A549 treated with ZK216348 at 1 μM for 4 hours (cell line): Measurements from ENCODE around the gene TENT4B. TPM values are rescaled to one million over a fixed set of nuclear protein-coding genes. Genes with fewer than 3 reads are reported as not detected.

Experiments used
- total RNA-seq: library from RNA; stranded (reverse); fragments of 200-300 nt; extraction: Qiagen RNA extraction; gene quantifications from 5 replicates; pipeline ENCODE4 v1.2.3, GENCODE V29; 2022; ENCODE audit warnings: low read depth

The TENT4B gene
- total RNA-seq, result 8.6 to 15.3 TPM (median 11.1 TPM) in 5 replicates

DNA sequence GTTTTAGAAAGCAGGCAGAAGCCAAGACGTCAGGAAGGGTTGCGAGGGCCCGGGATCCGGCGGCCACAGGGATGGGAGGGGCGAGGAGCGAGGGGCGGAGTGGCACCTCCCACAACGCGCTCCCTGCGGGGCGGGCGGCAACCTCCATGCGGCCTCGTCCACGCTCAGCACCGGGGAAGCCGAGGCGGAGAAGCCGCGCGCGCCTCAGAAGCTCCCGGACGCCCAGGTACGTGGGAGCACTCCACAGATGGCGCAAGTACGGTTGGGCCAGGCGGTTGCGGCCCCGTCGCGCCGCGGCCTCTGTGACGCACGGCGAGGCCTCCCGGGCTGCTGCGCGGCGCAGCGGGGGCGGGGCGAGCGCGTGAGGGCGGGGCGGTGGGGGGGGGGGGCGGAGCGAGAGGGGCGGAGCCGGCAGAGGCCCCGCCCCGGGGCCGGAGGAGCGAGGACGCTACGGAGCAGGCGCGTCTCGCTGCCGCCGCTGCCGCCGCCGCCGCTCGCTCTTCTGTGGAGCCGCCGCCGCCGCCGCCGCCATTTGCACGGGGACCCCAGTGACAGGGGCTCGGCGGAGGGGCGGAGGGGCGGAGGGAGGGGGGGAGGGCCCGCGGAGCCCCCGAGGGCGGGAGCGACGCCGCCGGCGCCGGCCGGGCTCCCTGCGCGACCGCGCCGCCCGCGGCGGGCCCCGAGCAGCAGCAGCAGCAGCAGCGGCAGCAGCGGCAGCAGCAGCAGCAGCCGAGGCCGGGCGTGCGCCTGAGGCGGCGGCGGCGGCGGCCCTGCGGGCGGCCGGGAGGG lies at the start of gene TENT4B:
Gene TENT4B, plus strand, starts transcription at position 500 of the 789 bp plus-strand sequence. CDS start 316 bp downstream, outside the sequence.

DNA sequence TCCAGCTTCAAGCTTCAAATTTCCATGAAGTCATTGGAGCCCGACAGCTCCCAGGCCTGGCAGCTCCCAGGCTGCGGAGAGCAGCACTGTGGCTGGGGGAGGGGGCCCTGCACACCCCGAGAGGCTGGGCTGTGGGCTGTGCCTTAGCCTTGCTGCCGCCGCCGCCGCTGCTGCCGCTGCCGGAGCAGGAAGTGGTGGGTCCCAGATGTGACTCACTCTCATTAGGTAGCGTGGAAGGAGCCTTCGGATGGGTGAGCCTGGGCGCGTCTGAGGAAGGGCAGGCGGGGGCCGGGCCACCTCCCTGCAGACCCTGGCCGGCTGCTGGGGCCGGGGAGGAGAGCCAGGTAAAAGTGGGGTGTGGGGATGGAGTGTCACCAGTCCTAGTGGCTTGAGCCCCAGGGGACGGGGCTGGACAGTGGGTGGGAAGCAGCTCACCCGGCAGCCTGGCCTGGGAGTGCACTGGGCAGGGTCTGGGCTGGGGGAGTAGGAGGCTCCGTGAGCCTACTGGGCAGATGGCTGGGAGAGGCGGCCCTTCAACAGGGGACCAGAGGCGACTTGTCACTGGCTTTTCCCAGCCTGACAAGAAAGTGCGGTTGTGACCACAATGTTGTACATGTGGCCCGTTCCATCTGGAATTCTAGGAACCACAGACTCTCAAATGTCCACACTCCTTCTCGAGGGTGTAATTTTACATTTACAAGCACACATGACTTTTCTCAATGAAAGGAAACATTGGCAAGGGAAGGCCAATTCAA lies 113.4 kb downstream of the TENT4B start, which contains the start of gene ADCY7:
Gene ADCY7, plus strand, starts transcription at position 215 of the 755 bp plus-strand sequence. CDS start 21,629 bp downstream, outside the sequence.

Other genes with a start within 250 kb of the TENT4B start
- 11.0 to 23.6 TPM (median 20.2 TPM) in 5 replicates for gene CNEP1R1, start 128.1 kb upstream of the TENT4B start, total RNA-seq
- gene HEATR3, start 87.3 kb upstream of the TENT4B start, total RNA-seq, result 11.5 to 15.0 TPM (median 14.1 TPM) in 5 replicates
- 8.6 to 19.6 TPM (median 17.2 TPM) in 5 replicates for gene ADCY7, start 113.2 kb downstream of the TENT4B start, total RNA-seq
- gene BRD7, start 215.7 kb downstream of the TENT4B start, total RNA-seq, result 58.3 to 75.0 TPM (median 62.5 TPM) in 5 replicates